AG09309 (cell line): Measurements from ENCODE around the gene SH3PXD2A.

Experiments used
- DNase-seq: peaks from one replicate; pipeline ENCODE4 v3.0.0-alpha.2; 2010; ENCODE audit warnings: low read depth
- H3K4me3 ChIP-seq: 2 replicates; pipeline ENCODE4 v1.5.1; 2011; ENCODE audit warnings: mild to moderate bottlenecking, low read depth, low read length, moderate library complexity; ENCODE audit not compliant: control insufficient read depth
- TF ChIP-seq, protein P1 (sequence below): IDR thresholded peaks from 2 replicates; pipeline ENCODE4 v1.5.1; 2011; ENCODE audit warnings: mild to moderate bottlenecking, low read depth, low read length, inconsistent platforms; ENCODE audit not compliant: insufficient read depth, control insufficient read depth; ENCODE audit errors: missing control alignments

The SH3PXD2A gene

DNA sequence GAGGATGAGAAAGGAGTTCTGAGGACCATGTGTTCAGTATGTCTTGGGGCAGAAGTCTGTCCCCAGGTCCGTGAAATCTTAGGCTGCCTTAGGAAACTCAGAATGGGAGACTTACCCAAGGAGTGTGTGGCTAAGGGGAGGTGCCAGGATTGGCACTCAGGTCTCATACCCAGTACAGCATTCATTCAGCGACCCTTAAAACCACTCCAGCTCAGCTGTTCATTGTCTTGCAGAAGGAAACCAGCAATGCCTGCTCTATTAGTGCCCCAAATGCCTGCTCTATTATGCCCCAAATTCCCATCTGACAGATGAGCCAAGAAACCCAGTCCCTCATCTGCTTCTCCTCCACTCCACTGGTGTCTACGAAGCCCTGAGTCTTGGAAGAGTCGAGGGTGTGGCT lies 214.1 kb downstream of the SH3PXD2A start:
- H3K4me3 ChIP-seq = no peak overlapping the region
- TF ChIP-seq, protein P1, sequence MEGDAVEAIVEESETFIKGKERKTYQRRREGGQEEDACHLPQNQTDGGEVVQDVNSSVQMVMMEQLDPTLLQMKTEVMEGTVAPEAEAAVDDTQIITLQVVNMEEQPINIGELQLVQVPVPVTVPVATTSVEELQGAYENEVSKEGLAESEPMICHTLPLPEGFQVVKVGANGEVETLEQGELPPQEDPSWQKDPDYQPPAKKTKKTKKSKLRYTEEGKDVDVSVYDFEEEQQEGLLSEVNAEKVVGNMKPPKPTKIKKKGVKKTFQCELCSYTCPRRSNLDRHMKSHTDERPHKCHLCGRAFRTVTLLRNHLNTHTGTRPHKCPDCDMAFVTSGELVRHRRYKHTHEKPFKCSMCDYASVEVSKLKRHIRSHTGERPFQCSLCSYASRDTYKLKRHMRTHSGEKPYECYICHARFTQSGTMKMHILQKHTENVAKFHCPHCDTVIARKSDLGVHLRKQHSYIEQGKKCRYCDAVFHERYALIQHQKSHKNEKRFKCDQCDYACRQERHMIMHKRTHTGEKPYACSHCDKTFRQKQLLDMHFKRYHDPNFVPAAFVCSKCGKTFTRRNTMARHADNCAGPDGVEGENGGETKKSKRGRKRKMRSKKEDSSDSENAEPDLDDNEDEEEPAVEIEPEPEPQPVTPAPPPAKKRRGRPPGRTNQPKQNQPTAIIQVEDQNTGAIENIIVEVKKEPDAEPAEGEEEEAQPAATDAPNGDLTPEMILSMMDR = no peak
- no peak for DNase-seq

DNA sequence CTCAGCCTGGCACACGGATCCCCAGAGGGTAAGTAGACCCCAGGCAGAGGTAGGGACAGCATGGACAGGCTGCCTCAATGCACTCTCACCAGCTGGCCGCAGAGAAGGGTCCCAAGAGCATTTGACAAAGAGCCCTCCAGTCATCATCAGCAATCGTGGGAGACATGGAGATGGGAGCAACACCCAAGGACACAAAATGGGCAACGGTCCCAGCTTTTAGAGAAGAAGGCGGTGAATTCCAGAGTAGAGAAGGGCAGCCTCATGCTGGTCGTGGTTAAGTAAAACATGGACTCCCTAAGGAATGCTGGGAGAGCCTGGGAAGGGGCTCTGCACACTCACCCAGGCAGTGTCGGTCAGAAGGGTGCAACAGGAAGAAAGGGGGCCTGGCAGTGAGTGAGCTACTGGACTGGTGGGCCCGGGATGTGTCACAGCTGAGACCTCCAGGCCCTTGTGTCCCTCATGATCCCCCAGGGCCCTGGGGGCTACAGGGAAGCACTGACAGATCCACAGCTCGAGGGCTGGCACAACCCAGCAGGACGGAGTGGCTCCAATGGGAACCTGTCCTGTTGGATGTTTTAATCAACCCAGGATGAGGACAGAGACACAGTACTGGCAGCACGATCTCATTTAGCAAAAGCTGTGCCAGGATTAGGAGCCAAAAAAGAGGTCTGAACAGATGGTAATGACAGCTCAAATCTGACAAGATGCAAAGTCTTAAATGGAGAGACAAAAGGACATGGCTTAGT lies 214.8 kb downstream of the SH3PXD2A start:
- H3K4me3 ChIP-seq = no peak overlapping the region
- no peak for DNase-seq
- TF ChIP-seq, protein P1 = no peak

DNA sequence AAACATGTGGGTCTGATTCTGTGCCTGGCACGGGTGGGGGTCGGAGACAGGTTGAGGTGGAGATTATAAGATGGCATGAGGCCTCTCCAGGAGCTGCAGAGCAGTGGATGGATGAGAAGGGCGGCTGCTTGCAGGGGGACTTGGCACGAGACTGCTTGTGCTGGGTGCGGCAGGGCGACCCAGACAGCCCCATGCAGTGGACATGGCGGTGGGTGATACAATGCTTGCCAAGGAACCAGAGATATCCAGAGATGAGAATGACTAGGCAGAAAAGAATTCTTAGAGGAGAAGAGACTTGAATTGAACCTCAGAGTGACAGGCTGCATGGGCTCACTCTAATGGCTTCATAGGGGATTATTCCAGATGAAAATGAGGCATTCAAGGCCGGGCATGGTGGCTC lies 216.4 kb downstream of the SH3PXD2A start:
- TF ChIP-seq, protein P1 = no peak
- no peak for DNase-seq
- no peak overlapping the region for H3K4me3 ChIP-seq

DNA sequence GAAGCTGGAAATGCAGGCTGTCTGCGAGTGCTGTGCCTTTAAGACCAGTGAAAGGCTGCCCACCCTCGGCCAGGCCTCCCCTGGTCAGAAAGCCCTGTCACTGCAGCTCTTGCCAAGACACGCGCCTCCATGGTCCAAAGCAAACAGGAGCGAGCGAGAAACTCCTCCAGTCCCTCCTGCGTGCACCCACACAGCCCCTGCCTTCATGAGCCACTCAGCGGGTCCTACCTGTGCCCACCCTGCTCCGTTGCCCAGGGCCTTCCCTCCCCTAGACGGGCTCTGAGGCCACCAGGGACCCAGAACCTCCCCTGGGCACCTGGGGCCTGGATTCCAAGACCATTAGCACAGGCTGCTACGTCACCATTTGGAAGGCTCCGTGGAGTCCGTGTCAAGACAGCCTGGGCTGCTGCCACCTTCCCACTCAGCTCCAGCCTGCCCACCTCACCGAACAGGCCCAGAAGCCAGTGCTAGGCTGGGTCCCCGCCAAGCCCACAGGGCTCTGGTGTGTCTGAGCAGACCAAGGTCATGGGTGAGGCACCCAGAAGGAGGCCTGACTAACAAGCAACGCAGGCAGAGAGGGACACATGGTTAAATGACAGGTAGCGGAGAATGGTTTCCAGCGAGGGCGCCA lies 217.3 kb downstream of the SH3PXD2A start:
- no peak overlapping the region for H3K4me3 ChIP-seq
- DNase-seq = peak; percentile 25
- TF ChIP-seq, protein P1 = no peak

DNA sequence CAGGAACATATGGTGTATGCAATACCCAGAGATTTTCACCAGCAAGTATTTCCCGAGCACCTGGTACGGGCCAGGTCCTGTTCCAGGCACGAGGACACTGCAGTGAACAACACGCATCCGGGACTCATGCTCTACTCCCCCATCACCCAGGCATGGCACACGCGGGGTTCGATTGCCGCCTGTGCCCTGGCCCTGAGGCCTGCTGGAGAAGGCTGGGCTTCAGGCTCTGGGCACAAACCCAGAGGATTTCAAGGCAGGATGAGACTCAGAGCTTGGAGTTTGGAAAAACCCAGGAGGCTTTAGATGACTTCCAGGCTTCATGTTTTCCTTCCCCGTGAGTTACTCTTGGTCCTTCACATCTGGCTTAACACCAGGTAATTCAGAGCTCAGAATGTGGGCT lies 218.4 kb downstream of the SH3PXD2A start:
- no peak overlapping the region for H3K4me3 ChIP-seq
- no peak for DNase-seq
- TF ChIP-seq, protein P1 = no peak

DNA sequence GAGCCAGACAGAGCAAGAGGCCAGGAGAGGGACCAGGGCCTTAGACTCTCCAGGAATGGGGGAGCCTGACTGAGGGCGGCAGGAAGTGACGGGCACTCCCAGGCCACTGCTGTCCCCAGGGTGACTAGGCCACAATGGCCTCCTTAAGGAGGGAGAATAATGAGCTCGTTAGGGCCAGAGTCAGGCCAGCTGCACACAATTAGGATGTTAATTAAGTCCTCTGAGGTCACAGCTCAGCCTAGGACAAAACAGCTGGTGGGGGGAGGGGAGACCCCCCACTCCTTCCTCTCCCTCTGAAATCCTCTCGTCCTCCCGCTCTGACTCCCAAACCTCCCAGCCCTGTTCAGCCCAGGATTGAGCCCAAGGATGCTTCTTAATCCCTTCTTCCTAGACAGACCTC lies 218.9 kb downstream of the SH3PXD2A start:
- no peak for DNase-seq
- TF ChIP-seq, protein P1 = no peak
- no peak overlapping the region for H3K4me3 ChIP-seq
